CD4-positive, alpha-beta T cell treated with Interleukin-2 at 100 ng/mL for 4 hours (primary cell): ENCODE measurements around the gene MTARC2.
"Not testable (repeated sequence)": the region's sequence is repeated elsewhere in the genome, so short reads cannot be mapped to it uniquely, and the experiment has no call there.

Experiments used
- DNase-seq: peaks from one replicate; pipeline ENCODE4 v3.0.0-alpha.2; 2020; ENCODE audit warnings: low spot score

MTARC2 gene

GRCh38 chr1:220732621-220733020, 15.5 kb upstream of the MTARC2 start:
- no peak for DNase-seq

GRCh38 chr1:220733086-220733601, 15.0 kb upstream of the MTARC2 start:
- DNase-seq, result peak; percentile 81

DNA sequence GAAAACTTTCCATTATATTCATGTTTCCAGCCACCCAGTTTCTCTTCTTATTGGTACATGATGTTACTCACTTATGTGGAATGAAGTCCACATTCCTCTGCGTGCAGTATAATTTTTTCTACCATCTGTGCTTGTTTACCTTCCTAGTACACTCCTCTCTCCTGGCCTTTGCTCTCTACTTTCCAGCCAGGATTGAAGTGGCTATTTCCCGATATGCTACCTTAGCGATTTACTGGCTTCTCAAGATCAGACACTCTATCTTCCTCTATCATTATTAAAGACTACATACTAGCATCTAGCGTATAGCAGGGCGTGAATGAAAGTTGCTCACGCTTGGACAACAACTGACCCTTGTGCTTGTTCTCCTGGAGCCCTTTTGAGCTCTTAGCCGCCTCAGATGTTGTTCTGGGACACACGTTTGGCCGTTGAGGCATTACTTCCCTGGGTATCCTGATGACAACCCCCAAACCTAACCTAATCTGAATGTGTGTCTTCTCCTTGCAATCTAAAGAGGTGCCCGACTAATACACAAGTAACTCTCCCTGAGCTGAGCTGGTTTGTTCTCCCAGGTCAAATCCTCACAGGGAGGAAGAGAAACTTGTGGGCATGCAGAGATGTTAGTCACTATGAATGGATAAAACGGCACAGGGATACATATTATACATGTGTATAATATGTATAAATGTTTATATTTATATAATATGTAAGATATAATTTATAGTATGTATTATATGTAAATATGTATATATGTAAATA, 13.4 kb upstream of the MTARC2 start:
- no peak for DNase-seq

GRCh38 chr1:220736283-220736682, 11.8 kb upstream of the MTARC2 start:
- DNase-seq, result not testable (repeated sequence)

- no peak for DNase-seq
These were observed 6.8 kb upstream of the MTARC2 start for GRCh38 chr1:220741349-220741748.

- no peak for DNase-seq
These were observed 6.3 kb upstream of the MTARC2 start for GRCh38 chr1:220741825-220742224.

GRCh38 chr1:220742520-220742919, 5.6 kb upstream of the MTARC2 start:
- no peak for DNase-seq

DNA sequence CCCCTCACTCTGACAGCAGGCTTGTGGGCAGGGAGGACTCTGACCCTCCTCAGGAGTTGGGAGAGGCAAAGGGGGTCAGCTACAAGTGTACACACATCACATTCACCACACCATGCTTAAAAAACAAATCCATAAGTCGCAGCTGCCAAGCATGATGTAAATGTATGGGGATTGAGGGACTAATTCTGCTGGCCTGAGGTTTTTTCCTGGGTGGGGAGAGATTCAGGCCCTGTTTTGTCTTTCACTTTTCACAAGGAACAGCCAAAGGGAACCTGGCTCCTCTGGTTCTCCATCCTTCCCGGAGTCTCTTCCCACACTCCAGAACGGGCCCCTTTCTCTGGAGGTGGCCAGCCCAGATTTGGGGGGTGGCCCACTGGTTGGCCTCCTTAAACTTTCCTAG, 1.3 kb upstream of the MTARC2 start:
- DNase-seq, result no peak

- DNase-seq, result no peak
These were observed 559 bp upstream of the MTARC2 start for GRCh38 chr1:220747437-220748088.

DNA sequence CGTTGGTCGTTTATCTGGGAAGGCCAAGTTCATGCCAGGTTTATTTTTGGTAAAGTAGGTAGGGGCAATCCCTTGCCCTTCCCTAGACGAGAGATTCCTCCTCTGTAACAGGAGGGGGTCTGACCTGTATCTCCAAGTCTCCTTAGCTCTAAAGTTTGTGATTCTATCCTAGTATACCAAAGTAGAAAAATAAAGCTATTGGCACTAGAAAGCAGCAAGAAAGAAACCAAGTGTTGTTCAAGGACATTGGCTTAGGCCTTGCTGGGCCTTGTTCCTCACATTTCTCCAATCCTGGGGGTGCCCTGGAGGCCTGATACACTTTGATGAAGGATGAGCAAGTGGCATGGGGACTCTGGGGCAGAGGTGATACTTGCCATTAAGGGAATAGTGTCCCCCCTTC, 814 bp downstream of the MTARC2 start:
- no peak for DNase-seq

- DNase-seq, result no peak
These were observed 2.0 kb downstream of the MTARC2 start for GRCh38 chr1:220750131-220750515.

GRCh38 chr1:220751111-220751510, 3.0 kb downstream of the MTARC2 start:
- DNase-seq, result no peak

DNA sequence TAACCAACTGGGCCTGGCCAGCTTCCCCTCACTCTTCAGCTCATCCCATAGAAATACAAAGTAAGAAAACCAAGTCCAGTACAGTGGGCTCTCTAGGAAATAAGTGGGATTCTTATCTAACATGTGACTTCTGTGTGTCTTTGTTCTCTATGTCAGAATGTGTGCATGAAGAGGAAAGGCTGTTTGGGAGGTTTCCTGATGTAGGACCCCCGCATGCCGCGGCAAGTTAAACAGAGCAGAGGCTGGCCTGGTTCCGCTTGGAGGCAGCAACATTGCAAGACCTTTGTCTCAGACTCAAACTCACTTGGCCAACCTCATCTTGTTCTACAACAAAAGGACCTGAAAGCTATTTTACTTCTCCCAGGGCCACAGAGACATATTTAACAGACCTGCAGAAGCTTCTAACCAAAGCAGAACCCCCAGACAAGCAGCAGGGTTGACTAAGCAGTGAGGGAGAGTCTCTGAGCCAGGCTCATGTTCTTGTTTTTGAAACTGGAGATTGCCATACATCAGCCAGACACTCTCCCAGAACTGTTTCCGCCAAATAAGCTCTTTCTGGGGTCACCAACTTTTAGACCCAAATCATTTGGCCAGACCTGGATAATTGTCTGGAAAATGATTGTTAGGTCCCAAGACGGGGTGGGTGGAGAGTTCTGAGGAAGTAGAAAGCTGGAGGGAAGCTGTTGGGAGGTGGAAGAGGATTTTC, 6.2 kb downstream of the MTARC2 start:
- no peak for DNase-seq

DNA sequence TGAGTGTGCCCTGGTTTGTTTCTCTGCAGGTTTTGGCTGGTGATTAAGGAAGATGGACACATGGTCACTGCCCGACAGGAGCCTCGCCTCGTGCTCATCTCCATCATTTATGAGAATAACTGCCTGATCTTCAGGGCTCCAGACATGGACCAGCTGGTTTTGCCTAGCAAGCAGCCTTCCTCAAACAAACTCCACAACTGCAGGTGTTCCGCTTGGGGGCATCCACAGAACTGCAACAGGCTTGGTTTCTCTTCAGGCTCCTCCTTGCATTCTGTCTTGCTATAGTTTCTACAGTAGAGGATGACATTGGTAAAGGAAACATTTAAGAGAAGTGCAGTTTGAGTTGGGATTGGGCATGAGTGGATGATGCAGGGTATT, 6.8 kb downstream of the MTARC2 start:
- no peak for DNase-seq

DNA sequence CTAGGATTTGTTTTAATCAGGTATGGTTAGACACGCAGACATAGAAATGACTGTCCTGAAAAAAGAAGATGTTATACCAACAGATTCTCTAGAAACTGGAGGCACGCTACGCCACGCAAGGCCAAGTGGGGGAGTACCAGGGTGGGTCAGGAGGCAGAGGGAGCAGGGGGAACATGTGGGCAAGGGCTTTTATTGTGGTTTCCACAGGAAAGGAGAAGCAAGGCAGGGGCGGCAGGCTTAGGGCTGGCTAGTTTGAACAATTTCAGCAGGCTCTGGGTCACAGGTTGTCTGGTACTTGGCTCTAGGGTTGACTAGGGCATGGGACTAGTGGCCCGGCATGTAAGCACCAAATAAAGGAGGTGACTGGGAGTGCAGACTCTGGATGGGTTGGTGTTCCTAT, 7.2 kb downstream of the MTARC2 start:
- no peak for DNase-seq

- no peak for DNase-seq
These were observed 9.3 kb downstream of the MTARC2 start for GRCh38 chr1:220757441-220757840.

DNA sequence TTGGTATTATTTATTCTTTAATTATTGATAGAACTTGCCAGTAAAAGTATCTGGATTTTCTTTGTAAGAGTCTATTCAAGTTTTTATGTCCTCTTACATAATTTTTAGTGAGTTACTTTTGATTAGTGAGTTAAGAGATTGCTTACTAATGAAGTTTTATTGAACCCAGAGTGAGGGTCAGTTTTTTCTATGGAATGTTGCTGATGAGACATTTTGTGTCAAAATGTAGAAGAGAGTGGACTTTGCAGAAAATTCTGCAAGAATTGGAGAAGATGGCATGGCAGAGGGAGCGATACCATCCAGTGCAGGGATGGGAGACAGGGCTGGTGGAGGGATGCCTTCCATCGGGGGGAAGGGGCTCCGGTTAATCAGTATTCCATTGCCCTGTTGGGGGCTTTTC, 11.0 kb downstream of the MTARC2 start:
- DNase-seq, result no peak

DNA sequence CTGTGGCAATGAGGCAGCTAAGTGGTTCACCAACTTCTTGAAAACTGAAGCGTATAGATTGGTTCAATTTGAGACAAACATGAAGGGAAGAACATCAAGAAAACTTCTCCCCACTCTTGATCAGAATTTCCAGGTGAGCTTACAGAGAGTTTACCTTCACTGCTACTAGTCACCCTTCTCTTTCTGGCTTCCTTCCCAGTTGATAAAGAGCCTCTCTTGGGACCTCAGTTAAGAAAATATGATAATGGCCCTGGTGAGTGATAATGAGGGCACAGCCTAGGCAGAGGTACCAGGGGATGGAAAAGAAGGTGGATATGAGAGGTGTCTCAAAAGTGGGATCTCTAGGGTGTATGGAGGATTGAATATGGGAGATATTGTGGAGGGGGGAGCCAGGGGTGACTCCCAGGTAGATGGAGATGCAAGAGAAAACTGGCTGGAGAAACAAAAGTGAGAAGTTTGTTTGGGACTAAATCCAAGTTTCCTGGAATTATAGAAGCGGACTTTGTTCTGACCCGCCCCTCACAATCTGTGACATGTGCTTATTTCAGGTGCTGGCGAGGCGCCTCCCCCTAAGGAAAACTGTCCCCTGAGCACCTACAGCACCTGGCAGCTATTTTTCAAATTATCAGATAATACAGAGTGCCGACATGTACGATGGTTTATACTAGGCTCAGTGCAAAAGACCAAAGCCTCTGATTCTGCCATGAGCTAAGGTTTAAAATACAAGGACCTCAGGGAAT, 13.7 kb downstream of the MTARC2 start:
- no peak for DNase-seq

- no peak for DNase-seq
These were observed 16.6 kb downstream of the MTARC2 start for GRCh38 chr1:220764757-220765156.

- no peak for DNase-seq
These were observed 19.4 kb downstream of the MTARC2 start for GRCh38 chr1:220767312-220768125.

GRCh38 chr1:220768126-220768601, 20.0 kb downstream of the MTARC2 start:
- DNase-seq, result no peak
